ENCODE results near the gene SLC39A10. TPM values are rescaled to one million over a fixed set of nuclear protein-coding genes. Genes with fewer than 3 reads are reported as not detected.

The SLC39A10 gene
- total and polyA plus RNA-seq, 2 of the 4 experiments (the other 2 are of a cell fraction) = 17.6 to 64.7 TPM

DNA sequence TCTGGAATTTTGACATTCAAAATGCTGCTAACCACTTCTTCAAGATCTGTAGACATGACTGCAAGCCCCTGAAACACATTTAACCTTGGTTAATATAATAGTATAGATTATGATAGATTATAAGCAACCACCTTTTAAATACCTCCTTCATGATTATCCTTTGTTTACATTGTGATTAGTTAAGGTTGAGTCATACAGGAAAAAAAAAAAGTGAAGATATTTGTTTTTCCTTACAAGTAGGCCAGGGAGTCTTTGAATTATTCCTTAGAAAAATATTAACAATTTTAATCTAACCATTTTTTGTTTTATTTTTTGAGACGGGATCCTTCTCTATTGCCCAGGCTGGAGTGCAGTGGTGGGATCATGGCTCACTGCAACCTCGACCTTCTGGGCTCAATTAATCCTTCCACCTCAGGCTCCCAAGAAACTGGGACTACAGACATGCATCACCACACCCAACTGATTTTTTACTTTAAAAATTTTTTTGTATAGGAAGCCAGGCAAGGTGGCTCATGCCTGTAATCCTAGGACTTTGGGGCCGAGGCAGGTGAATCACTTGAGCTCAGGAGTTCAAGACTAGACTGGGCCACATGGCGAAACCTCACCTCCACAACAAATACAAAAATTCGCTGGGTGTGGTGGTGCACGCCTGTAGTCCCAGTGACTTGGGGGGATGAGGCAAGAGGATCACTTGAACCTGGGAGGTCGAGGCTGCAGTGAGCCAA, 99.4 kb downstream of the SLC39A10 start (continued):
- TF ChIP-seq SMC3 (IDR thresholded peaks at IDR 0.05; ENCODE audit: low read depth, low read length) = no peak

DNA sequence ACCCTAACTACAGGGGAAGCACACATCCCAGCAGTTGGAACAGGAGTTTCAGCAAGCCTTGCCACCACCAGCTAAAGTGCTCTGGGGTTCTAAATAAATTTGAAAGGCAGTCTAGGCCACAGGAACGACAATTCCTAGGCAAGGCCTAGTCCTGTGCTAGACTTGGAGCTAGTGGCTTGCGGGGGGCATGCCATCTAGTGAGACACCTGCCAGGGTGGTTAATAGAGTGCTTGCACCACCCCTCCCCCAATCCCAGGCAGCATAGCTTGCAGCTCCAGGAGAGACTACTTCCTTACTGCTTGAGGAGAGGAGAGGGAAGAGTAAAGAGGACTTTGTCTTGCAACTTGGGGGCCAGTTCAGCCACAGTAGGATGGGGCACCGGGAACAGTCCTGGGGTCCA, 101.8 kb downstream of the SLC39A10 start:
- no peaks in the 10 kb centered on the region for H3K27me3 ChIP-seq (ENCODE audit: control insufficient read depth, insufficient read depth, low read length)
- ChIA-PET CTCF (no interaction called here), POLR2A (ENCODE audit: unreplicated experiment) (no interaction called here)
- TF ChIP-seq, protein P1, sequence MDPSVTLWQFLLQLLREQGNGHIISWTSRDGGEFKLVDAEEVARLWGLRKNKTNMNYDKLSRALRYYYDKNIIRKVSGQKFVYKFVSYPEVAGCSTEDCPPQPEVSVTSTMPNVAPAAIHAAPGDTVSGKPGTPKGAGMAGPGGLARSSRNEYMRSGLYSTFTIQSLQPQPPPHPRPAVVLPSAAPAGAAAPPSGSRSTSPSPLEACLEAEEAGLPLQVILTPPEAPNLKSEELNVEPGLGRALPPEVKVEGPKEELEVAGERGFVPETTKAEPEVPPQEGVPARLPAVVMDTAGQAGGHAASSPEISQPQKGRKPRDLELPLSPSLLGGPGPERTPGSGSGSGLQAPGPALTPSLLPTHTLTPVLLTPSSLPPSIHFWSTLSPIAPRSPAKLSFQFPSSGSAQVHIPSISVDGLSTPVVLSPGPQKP (IDR thresholded peaks at IDR 0.05; ENCODE audit: borderline replicate concordance, low read depth, low read length) = no peak
- TF ChIP-seq RAD21 (IDR thresholded peaks at IDR 0.05; ENCODE audit: low read length) (no peak), MAFK (IDR thresholded peaks at IDR 0.05; ENCODE audit: low read depth, low read length) (no peak), CHD1 (IDR thresholded peaks at IDR 0.05; ENCODE audit: low read depth, low read length) (no peak), MXI1 (IDR thresholded peaks at IDR 0.05; ENCODE audit: borderline replicate concordance, low read depth, low read length) (no peak), CEBPB (IDR thresholded peaks at IDR 0.05; ENCODE audit: low read depth, low read length) (no peak), FOS (IDR thresholded peaks at IDR 0.05; ENCODE audit: low read depth, low read length) (no peak), POLR2A (IDR thresholded peaks at IDR 0.05; ENCODE audit: low read depth, low read length) (no peak), MAZ (IDR thresholded peaks at IDR 0.05; ENCODE audit: borderline replicate concordance, low read depth, low read length) (no peak)
- TF ChIP-seq, protein P2, sequence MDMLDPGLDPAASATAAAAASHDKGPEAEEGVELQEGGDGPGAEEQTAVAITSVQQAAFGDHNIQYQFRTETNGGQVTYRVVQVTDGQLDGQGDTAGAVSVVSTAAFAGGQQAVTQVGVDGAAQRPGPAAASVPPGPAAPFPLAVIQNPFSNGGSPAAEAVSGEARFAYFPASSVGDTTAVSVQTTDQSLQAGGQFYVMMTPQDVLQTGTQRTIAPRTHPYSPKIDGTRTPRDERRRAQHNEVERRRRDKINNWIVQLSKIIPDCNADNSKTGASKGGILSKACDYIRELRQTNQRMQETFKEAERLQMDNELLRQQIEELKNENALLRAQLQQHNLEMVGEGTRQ (IDR thresholded peaks at IDR 0.05; ENCODE audit: low read depth, low read length) = no peak
- no peak overlapping the region for H3K14ac ChIP-seq (replicated peaks; ENCODE audit: low read depth, low read length)
- ATAC-seq (ENCODE audit: low read depth) (no peak), DNase-seq (no peak)
- H2BK15ac ChIP-seq (ENCODE audit: low read depth, low read length) = no peak overlapping the region
- H3K4me2 ChIP-seq (ENCODE audit: low read depth, low read length) = no peak overlapping the region
- H3K9ac ChIP-seq (ENCODE audit: low read depth, low read length) = no peak overlapping the region
- H3K36me3 ChIP-seq (ENCODE audit: control insufficient read depth, insufficient read depth, low read length) = no peaks in the 10 kb centered on the region
- no peak overlapping the region; the same call in 1 of the 2 replicates for H3K23ac ChIP-seq (ENCODE audit: low read depth, low read length)
- dilution Hi-C loops (cut with HindIII; ENCODE audit: low sequenced_read_pairs, unreplicated experiment) (no loop called here), intact Hi-C loops (cut with micrococcal nuclease) (no loop called here), in situ Hi-C loops (cut with MboI; ENCODE audit: low sequenced_read_pairs) (no loop called here)
- no peak overlapping the region for H4K5ac ChIP-seq (ENCODE audit: low read depth, low read length)
- H3K79me1 ChIP-seq (ENCODE audit: low read depth in 1 of 2, low read length in 2 of 2) = no peaks in the 10 kb centered on the region
- H3K4me1 ChIP-seq (ENCODE audit: control insufficient read depth, insufficient read depth, low read length) = 0 out of 2 replicates have a peak, but pooled peaks cover 3% of the 10 kb centered on the region
- H2BK120ac ChIP-seq (ENCODE audit: low read depth, low read length) = no peak overlapping the region
- H2BK5ac ChIP-seq (ENCODE audit: low read depth, low read length, poor library complexity, severe bottlenecking) = no peak overlapping the region
- no peaks in the 10 kb centered on the region for H4K20me1 ChIP-seq (ENCODE audit: insufficient read depth, low read length)
- WGBS, 2 experiments (ENCODE audit: extremely low coverage in 2 of 2, insufficient read length in 1 of 2) = no CpG with 5 or more reads among the region's 3 CpGs
- no peak overlapping the region for H3K18ac ChIP-seq (ENCODE audit: low read depth, low read length)
- no peak overlapping the region for H3K56ac ChIP-seq (ENCODE audit: extremely low read depth, insufficient read depth, low read length)
- no peaks in the 10 kb centered on the region; the same call in 1 of the 2 replicates for H3K9me1 ChIP-seq (ENCODE audit: insufficient read depth, low read length)
- no peak overlapping the region for H3K4ac ChIP-seq (ENCODE audit: low read depth, low read length)
- H2AFZ ChIP-seq (replicated peaks; ENCODE audit: low read length, poor library complexity) = no peak overlapping the region
- no peak overlapping the region for H2AK9ac ChIP-seq (replicated peaks; ENCODE audit: low read depth, low read length, poor library complexity)
- H3K27ac ChIP-seq (ENCODE audit: insufficient read depth, low read length) = no peak overlapping the region
- H3K4me3 ChIP-seq (ENCODE audit: insufficient read depth, low read depth, low read length) = no peak overlapping the region
- no peak overlapping the region for H4K91ac ChIP-seq (ENCODE audit: insufficient read depth, low read depth, low read length)
- H4K8ac ChIP-seq (ENCODE audit: low read depth in 2 of 2, low read length in 2 of 2) = no peak overlapping the region
- no TSS peak for BruUV-seq (replicated peaks)
- no peak overlapping the region for H2BK20ac ChIP-seq (ENCODE audit: low read depth, low read length)
- no peaks in the 10 kb centered on the region for H3K9me3 ChIP-seq (ENCODE audit: control insufficient read depth, insufficient read depth, low read length)
- H2AK5ac ChIP-seq (ENCODE audit: low read depth, low read length) = no peak overlapping the region

Measured in IMR-90 (cell line).